ENCODE results near the gene WSB2.

DNA sequence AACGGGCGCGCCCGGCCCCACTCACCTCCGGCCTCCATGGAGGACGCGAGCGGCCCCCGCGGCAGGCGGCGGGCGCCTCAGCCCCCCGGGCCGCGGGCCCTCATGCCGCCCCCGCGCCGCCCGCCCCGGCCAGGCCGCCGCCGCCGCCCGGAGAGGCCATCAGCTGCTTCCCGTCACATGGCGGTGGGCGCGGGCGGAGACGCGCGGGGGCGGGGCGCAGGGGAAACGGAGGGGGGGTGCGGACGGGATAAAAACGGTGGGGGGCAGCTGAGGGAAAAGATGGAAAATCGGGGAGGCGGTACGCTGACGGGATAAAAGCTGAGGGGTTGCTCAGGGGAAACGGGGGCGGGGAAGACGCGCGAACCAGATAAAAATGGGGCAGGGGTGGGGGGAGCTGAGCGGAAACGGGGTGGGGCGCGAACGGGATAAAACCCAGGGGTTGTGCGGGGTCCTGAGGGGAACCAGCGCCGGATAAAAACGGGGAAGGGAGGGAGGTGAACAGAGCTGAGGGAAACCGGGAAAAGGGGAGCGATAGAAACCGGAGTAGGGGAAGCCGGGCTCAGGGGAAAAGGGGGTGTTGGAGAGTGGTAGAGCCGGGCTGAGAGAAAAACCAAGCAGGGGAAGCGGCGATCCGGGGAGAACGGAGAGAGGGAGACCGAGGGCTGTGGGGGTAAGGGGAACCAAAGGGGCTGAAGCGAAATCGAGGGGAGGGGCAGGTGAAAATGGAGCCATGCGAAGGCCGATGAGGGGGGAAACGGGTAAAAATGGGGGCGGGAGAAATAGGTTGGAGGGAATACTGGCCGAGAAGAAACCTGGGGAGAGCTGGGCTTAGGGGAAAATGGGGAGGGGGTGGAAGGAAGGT lies at the start of gene WSB2:
- TF ChIP-seq, protein P1, sequence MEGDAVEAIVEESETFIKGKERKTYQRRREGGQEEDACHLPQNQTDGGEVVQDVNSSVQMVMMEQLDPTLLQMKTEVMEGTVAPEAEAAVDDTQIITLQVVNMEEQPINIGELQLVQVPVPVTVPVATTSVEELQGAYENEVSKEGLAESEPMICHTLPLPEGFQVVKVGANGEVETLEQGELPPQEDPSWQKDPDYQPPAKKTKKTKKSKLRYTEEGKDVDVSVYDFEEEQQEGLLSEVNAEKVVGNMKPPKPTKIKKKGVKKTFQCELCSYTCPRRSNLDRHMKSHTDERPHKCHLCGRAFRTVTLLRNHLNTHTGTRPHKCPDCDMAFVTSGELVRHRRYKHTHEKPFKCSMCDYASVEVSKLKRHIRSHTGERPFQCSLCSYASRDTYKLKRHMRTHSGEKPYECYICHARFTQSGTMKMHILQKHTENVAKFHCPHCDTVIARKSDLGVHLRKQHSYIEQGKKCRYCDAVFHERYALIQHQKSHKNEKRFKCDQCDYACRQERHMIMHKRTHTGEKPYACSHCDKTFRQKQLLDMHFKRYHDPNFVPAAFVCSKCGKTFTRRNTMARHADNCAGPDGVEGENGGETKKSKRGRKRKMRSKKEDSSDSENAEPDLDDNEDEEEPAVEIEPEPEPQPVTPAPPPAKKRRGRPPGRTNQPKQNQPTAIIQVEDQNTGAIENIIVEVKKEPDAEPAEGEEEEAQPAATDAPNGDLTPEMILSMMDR (IDR thresholded peaks at IDR 0.05 in 2 of 3, conservative IDR thresholded peaks at IDR 0.05 in 1 of 3; ENCODE audit: control insufficient read depth in 2 of 3, extremely low read depth in 1 of 3, insufficient read depth in 1 of 3, low read depth in 3 of 3, low read length in 3 of 3) = no peak
- TF ChIP-seq ZNF384 (IDR thresholded peaks at IDR 0.05; ENCODE audit: borderline replicate concordance, low read depth, low read length) = no peak
- TF ChIP-seq NR2F1 (conservative IDR thresholded peaks at IDR 0.05) = no peak
- TF ChIP-seq, protein P2, sequence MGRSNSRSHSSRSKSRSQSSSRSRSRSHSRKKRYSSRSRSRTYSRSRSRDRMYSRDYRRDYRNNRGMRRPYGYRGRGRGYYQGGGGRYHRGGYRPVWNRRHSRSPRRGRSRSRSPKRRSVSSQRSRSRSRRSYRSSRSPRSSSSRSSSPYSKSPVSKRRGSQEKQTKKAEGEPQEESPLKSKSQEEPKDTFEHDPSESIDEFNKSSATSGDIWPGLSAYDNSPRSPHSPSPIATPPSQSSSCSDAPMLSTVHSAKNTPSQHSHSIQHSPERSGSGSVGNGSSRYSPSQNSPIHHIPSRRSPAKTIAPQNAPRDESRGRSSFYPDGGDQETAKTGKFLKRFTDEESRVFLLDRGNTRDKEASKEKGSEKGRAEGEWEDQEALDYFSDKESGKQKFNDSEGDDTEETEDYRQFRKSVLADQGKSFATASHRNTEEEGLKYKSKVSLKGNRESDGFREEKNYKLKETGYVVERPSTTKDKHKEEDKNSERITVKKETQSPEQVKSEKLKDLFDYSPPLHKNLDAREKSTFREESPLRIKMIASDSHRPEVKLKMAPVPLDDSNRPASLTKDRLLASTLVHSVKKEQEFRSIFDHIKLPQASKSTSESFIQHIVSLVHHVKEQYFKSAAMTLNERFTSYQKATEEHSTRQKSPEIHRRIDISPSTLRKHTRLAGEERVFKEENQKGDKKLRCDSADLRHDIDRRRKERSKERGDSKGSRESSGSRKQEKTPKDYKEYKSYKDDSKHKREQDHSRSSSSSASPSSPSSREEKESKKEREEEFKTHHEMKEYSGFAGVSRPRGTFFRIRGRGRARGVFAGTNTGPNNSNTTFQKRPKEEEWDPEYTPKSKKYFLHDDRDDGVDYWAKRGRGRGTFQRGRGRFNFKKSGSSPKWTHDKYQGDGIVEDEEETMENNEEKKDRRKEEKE (IDR thresholded peaks at IDR 0.05) = no peak
- no peak for TF ChIP-seq LARP7 (IDR thresholded peaks at IDR 0.05)
- no peak for TF ChIP-seq RAD51 (IDR thresholded peaks at IDR 0.05)
- no peak for TF ChIP-seq SMC3 (IDR thresholded peaks at IDR 0.05; ENCODE audit: borderline replicate concordance, low read length)
- no peak for TF ChIP-seq RCOR1 (conservative IDR thresholded peaks at IDR 0.05; ENCODE audit: low read depth, low read length)
